Stimulated activated naive CD4-positive, alpha-beta T cell treated with Interleukin-2 at 50 U/mL for 16 hours (primary cell): Measurements from ENCODE around the gene PCDHGA2.
"Not testable (repeated sequence)": the region's sequence is repeated elsewhere in the genome, so short reads cannot be mapped to it uniquely, and the experiment has no call there.

ENCODE experiments used
- DNase-seq: peaks from one replicate; lab custom pipeline; 2025; lab: John Stamatoyannopoulos, UW

Gene PCDHGA2

GRCh38 chr5:141346017-141346416 is 7.5 kb downstream of the PCDHGA2 start:
- DNase-seq, result not testable (repeated sequence)

- peak; percentile 14 for DNase-seq
Measured at GRCh38 chr5:141349917-141350619, 11.5 kb downstream of the PCDHGA2 start, which contains the start of gene PCDHGB1. Gene PCDHGB1 (plus strand): TSS chr5:141350099. CDS start chr5:141350261, 162 bp downstream.

- DNase-seq, result no peak
Measured at GRCh38 chr5:141351591-141351990, 13.0 kb downstream of the PCDHGA2 start.

- no peak for DNase-seq
Measured at GRCh38 chr5:141354900-141355469, 16.4 kb downstream of the PCDHGA2 start, which contains the start of gene PCDHGA4. Gene PCDHGA4 (plus strand): TSS chr5:141355021. CDS start chr5:141355108, 87 bp downstream.

GRCh38 chr5:141355641-141356040 is 17.1 kb downstream of the PCDHGA2 start:
- no peak for DNase-seq

- DNase-seq, result no peak
Measured at GRCh38 chr5:141356133-141356532, 17.6 kb downstream of the PCDHGA2 start.

- DNase-seq, result no peak
Measured at GRCh38 chr5:141356950-141357349, 18.4 kb downstream of the PCDHGA2 start.

GRCh38 chr5:141359790-141360426 is 21.3 kb downstream of the PCDHGA2 start, which contains the start of gene PCDHGB2:
Gene PCDHGB2 (plus strand): TSS chr5:141359994. CDS start chr5:141360136, 142 bp downstream.
- no peak for DNase-seq

- no peak for DNase-seq
Measured at GRCh38 chr5:141360685-141361084, 22.1 kb downstream of the PCDHGA2 start.

GRCh38 chr5:141362719-141363118 is 24.2 kb downstream of the PCDHGA2 start:
- DNase-seq, result no peak

GRCh38 chr5:141363952-141364660 is 25.5 kb downstream of the PCDHGA2 start, which contains the start of gene PCDHGA5:
Gene PCDHGA5 (plus strand): TSS chr5:141364162. CDS start chr5:141364331, 169 bp downstream.
- no peak for DNase-seq

GRCh38 chr5:141366016-141366896 is 27.7 kb downstream of the PCDHGA2 start:
- DNase-seq, result no peak

GRCh38 chr5:141369994-141370848 is 31.7 kb downstream of the PCDHGA2 start, which contains the start of gene PCDHGB3:
Gene PCDHGB3 (plus strand): TSS chr5:141370242. CDS start chr5:141370395, 153 bp downstream.
- peak; percentile 10 for DNase-seq

GRCh38 chr5:141371572-141372475 is 33.3 kb downstream of the PCDHGA2 start:
- no peak for DNase-seq

GRCh38 chr5:141373673-141374317 is 35.2 kb downstream of the PCDHGA2 start, which contains the start of gene PCDHGA6:
Gene PCDHGA6 (plus strand): TSS chr5:141373891. CDS start chr5:141374084, 193 bp downstream.
- no peak for DNase-seq

GRCh38 chr5:141374627-141375026 is 36.1 kb downstream of the PCDHGA2 start:
- DNase-seq, result no peak

- not testable (repeated sequence) for DNase-seq
Measured at GRCh38 chr5:141375444-141376155, 37.0 kb downstream of the PCDHGA2 start.
